Gastrocnemius medialis (tissue), 4 donors: Measurements from ENCODE around the gene PTH2R.

Experiments used
- POLR2A ChIP-seq, 2 donors: fragments of 450-650 bp; IDR thresholded peaks; one replicate each; pipeline ENCODE4 v1.6.1; 2017; ENCODE audit warnings: antibody characterized with exemption in 2 of 2, mild to moderate bottlenecking in 2 of 2, moderate library complexity in 2 of 2
- TF ChIP-seq, protein P1 (sequence below), 5 experiments: fragments of 450-650 bp in 3 of 5; fragments of 200-600 bp in 2 of 5; sonication (generic) in 2 of 5; IDR thresholded peaks in 4 of 5; conservative IDR thresholded peaks in 1 of 5; 1 replicate in 4 of 5; 2 replicates in 1 of 5; pipeline ENCODE4 v1.5.1; 2016 to 2019; ENCODE audit warnings: antibody characterized with exemption in 5 of 5, mild to moderate bottlenecking in 3 of 5, moderate library complexity in 3 of 5

DNA sequence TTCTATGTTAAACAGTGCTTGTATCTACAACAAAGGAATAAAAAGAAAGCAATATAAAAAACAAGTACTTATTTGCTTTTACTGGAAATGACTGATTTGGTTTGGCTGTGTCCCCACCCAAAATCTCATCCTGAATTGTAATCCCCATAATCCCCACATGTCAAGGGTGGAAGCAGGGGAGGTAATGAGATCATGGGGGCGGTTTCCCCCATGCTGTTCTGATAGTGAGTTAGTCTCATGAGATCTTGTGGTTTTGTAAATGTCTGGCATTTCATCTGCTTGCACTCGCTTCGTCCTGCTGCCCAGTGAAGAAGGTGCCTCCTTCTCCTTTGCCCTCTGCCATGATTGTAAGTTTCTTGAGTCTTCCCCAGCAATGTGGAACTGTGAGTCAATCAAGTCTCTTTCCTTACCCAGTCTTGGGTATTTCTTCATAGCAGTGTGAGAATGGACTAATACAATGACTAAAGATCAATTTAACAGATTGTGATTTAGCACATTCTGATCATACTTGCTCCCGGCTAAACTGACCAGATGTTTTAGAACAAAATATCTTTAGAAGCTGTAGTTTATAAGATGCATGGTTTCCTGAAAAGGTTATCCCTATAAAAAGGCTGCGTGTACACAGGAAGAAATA lies 19.9 kb downstream of the PTH2R start:
- TF ChIP-seq, protein P1, sequence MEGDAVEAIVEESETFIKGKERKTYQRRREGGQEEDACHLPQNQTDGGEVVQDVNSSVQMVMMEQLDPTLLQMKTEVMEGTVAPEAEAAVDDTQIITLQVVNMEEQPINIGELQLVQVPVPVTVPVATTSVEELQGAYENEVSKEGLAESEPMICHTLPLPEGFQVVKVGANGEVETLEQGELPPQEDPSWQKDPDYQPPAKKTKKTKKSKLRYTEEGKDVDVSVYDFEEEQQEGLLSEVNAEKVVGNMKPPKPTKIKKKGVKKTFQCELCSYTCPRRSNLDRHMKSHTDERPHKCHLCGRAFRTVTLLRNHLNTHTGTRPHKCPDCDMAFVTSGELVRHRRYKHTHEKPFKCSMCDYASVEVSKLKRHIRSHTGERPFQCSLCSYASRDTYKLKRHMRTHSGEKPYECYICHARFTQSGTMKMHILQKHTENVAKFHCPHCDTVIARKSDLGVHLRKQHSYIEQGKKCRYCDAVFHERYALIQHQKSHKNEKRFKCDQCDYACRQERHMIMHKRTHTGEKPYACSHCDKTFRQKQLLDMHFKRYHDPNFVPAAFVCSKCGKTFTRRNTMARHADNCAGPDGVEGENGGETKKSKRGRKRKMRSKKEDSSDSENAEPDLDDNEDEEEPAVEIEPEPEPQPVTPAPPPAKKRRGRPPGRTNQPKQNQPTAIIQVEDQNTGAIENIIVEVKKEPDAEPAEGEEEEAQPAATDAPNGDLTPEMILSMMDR (IDR thresholded peaks at IDR 0.05 in 4 of 5, conservative IDR thresholded peaks at IDR 0.05 in 1 of 5) = no peak
- no peak for TF ChIP-seq POLR2A (IDR thresholded peaks at IDR 0.05)
